Measurements from ENCODE around the gene KLHL36. TPM values are rescaled to one million over a fixed set of nuclear protein-coding genes. Genes with fewer than 3 reads are reported as not detected.

Gene KLHL36
- total RNA-seq, 1 experiment from 2014 or later, result 22.0 TPM

DNA sequence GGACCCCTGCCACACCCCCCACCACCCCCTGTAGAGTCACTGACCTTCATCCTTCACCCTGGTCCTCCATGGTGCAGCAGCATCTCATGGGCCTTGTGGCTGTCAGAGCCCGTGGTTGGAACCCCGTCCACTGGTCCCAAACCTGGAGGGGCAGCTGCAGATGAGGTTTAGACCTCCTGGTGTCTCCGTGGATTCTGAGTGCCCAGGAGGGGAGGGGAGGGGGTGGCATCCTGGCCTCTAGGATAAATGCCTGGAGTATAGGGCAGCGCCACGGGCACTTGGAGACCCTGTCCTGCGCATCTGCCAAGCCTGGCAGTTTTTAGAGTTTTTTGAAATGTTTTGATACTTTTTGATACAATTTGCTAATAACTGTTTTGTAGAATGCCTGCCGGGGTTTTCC is 17.5 kb downstream of the KLHL36 start:
- CTCF ChIA-PET, result no interaction called here
- intact Hi-C loops (cut with micrococcal nuclease; ENCODE audit: unreplicated experiment), result no loop called here
- POLR2A ChIA-PET (ENCODE audit: low non-redundant PET), result no interaction called here

GRCh38 chr16:84667600-84668309 is 19.4 kb downstream of the KLHL36 start:
- no TSS peak for BruUV-seq (replicated peaks)
- Histone ChIP-seq H3K27ac (ENCODE audit: low read depth, low read length, poor library complexity, severe bottlenecking) (no peak overlapping the region), H3K4me3 (ENCODE audit: low read depth, low read length, poor library complexity, severe bottlenecking) (no peak overlapping the region), H3K9me3 (ENCODE audit: low read depth, low read length, poor library complexity, severe bottlenecking) (no peaks in the 10 kb centered on the region), H3K4me1 (ENCODE audit: insufficient read depth, low read length, poor library complexity, severe bottlenecking) (peaks cover 5% of the 10 kb centered on the region), H3K27me3 (replicated peaks; ENCODE audit: insufficient read depth, low read depth, low read length, poor library complexity) (no peaks in the 10 kb centered on the region), H3K36me3 (ENCODE audit: insufficient read depth, low read length, poor library complexity, severe bottlenecking) (peaks cover 7% of the 10 kb centered on the region)
- intact Hi-C loops (cut with micrococcal nuclease; ENCODE audit: unreplicated experiment), result no loop called here
- CTCF ChIA-PET, result no interaction called here
- POLR2A ChIA-PET (ENCODE audit: low non-redundant PET), result no interaction called here
- DNase-seq (ENCODE audit: low spot score), result peak; percentile 51
- no peak for TF ChIP-seq EZH2 (IDR thresholded peaks at IDR 0.05; ENCODE audit: borderline replicate concordance, low read depth, low read length, poor library complexity, severe bottlenecking)
- TF ChIP-seq, protein P1, sequence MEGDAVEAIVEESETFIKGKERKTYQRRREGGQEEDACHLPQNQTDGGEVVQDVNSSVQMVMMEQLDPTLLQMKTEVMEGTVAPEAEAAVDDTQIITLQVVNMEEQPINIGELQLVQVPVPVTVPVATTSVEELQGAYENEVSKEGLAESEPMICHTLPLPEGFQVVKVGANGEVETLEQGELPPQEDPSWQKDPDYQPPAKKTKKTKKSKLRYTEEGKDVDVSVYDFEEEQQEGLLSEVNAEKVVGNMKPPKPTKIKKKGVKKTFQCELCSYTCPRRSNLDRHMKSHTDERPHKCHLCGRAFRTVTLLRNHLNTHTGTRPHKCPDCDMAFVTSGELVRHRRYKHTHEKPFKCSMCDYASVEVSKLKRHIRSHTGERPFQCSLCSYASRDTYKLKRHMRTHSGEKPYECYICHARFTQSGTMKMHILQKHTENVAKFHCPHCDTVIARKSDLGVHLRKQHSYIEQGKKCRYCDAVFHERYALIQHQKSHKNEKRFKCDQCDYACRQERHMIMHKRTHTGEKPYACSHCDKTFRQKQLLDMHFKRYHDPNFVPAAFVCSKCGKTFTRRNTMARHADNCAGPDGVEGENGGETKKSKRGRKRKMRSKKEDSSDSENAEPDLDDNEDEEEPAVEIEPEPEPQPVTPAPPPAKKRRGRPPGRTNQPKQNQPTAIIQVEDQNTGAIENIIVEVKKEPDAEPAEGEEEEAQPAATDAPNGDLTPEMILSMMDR (conservative IDR thresholded peaks at IDR 0.05; ENCODE audit: low read depth, low read length), result no peak

More for the DNA sequence above, 17.5 kb downstream of the KLHL36 start:
- Histone ChIP-seq H3K27me3 (replicated peaks; ENCODE audit: insufficient read depth, low read depth, low read length, poor library complexity) (no peaks in the 10 kb centered on the region), H3K9me3 (ENCODE audit: low read depth, low read length, poor library complexity, severe bottlenecking) (no peaks in the 10 kb centered on the region), H3K36me3 (ENCODE audit: insufficient read depth, low read length, poor library complexity, severe bottlenecking) (peaks cover 16% of the 10 kb centered on the region), H3K4me1 (ENCODE audit: insufficient read depth, low read length, poor library complexity, severe bottlenecking) (peaks cover 5% of the 10 kb centered on the region), H3K4me3 (ENCODE audit: low read depth, low read length, poor library complexity, severe bottlenecking) (no peak overlapping the region), H3K27ac (ENCODE audit: low read depth, low read length, poor library complexity, severe bottlenecking) (no peak overlapping the region)
- no peak for DNase-seq (ENCODE audit: low spot score)
- BruUV-seq (replicated peaks), result no TSS peak
- TF ChIP-seq, protein P1 (conservative IDR thresholded peaks at IDR 0.05; ENCODE audit: low read depth, low read length), result no peak
- TF ChIP-seq EZH2 (IDR thresholded peaks at IDR 0.05; ENCODE audit: borderline replicate concordance, low read depth, low read length, poor library complexity, severe bottlenecking), result no peak

GRCh38 chr16:84670063-84670462 is 21.8 kb downstream of the KLHL36 start:
- Histone ChIP-seq H3K27ac (ENCODE audit: low read depth, low read length, poor library complexity, severe bottlenecking) (no peak overlapping the region), H3K4me1 (ENCODE audit: insufficient read depth, low read length, poor library complexity, severe bottlenecking) (peaks cover 5% of the 10 kb centered on the region), H3K27me3 (replicated peaks; ENCODE audit: insufficient read depth, low read depth, low read length, poor library complexity) (no peaks in the 10 kb centered on the region), H3K36me3 (ENCODE audit: insufficient read depth, low read length, poor library complexity, severe bottlenecking) (no peaks in the 10 kb centered on the region), H3K4me3 (ENCODE audit: low read depth, low read length, poor library complexity, severe bottlenecking) (no peak overlapping the region), H3K9me3 (ENCODE audit: low read depth, low read length, poor library complexity, severe bottlenecking) (no peaks in the 10 kb centered on the region)
- BruUV-seq (replicated peaks), result no TSS peak
- ChIA-PET POLR2A (ENCODE audit: low non-redundant PET) (no interaction called here), CTCF (interaction anchor here (0.6 kb wide), 1 partner anchor 10 kb away, joined by 6 read pairs; no protein-coding TSS in a partner anchor)
- DNase-seq (ENCODE audit: low spot score), result no peak
- intact Hi-C loops (cut with micrococcal nuclease; ENCODE audit: unreplicated experiment), result no loop called here
- no peak for TF ChIP-seq EZH2 (IDR thresholded peaks at IDR 0.05; ENCODE audit: borderline replicate concordance, low read depth, low read length, poor library complexity, severe bottlenecking)
- TF ChIP-seq, protein P1 (conservative IDR thresholded peaks at IDR 0.05; ENCODE audit: low read depth, low read length), result no peak

Measured in A673 (cell line).